MM.1S (cell line): ENCODE data around the gene PCDHGB1.
"Not testable (repeated sequence)": the region's sequence is repeated elsewhere in the genome, so short reads cannot be mapped to it uniquely, and the experiment has no call there.

Experiments
- DNase-seq: peaks from one replicate; pipeline ENCODE4 v3.0.0-alpha.2; 2015
- H2AFZ ChIP-seq: fragments of 300-600 bp; sonication (generic); 2 replicates; pipeline ENCODE4 v1.6.0; 2016; ENCODE audit warnings: antibody characterized with exemption, low read length
- H3F3A ChIP-seq: fragments of 300-600 bp; sonication (generic); 2 replicates; pipeline ENCODE4 v1.6.1; 2016; ENCODE audit warnings: mild to moderate bottlenecking, antibody characterized with exemption, low read length, moderate library complexity, mixed read lengths; ENCODE audit not compliant: insufficient read depth
- H3K27ac ChIP-seq: fragments of 300-600 bp; sonication (generic); 2 replicates; pipeline ENCODE4 v1.5.1; 2016; ENCODE audit warnings: mild to moderate bottlenecking, low read length
- H3K27me3 ChIP-seq: fragments of 300-600 bp; sonication (generic); replicated peaks from 2 replicates; pipeline ENCODE4 v1.6.0; 2016; ENCODE audit warnings: low read length; ENCODE audit not compliant: insufficient read depth
- H3K36me3 ChIP-seq: fragments of 300-600 bp; sonication (generic); replicated peaks from 2 replicates; pipeline ENCODE4 v1.6.1; 2016; ENCODE audit warnings: mild to moderate bottlenecking, low read length, mixed read lengths; ENCODE audit not compliant: insufficient read depth
- H3K4me1 ChIP-seq: fragments of 300-600 bp; sonication (generic); 2 replicates; pipeline ENCODE4 v1.6.1; 2016; ENCODE audit warnings: low read length, mixed read lengths
- H3K4me2 ChIP-seq: fragments of 300-600 bp; sonication (generic); 2 replicates; pipeline ENCODE4 v1.6.0; 2016; ENCODE audit warnings: low read depth, low read length
- H3K4me3 ChIP-seq: fragments of 300-600 bp; sonication (generic); 2 replicates; pipeline ENCODE4 v1.5.1; 2016; ENCODE audit warnings: low read length, mixed read lengths
- H3K79me2 ChIP-seq: fragments of 300-600 bp; sonication (generic); 2 replicates; pipeline ENCODE4 v1.6.1; 2016; ENCODE audit warnings: mixed run types, low read length, mixed read lengths
- H3K9ac ChIP-seq: fragments of 300-600 bp; sonication (generic); 2 replicates; pipeline ENCODE4 v1.6.1; 2016; ENCODE audit warnings: low read length, mixed read lengths
- H3K9me2 ChIP-seq: fragments of 300-600 bp; sonication (generic); replicated peaks from 2 replicates; pipeline ENCODE4 v1.6.1; 2016; ENCODE audit warnings: mild to moderate bottlenecking, low read length, mixed read lengths; ENCODE audit not compliant: insufficient read depth
- H3K9me3 ChIP-seq: fragments of 300-600 bp; sonication (generic); replicated peaks from 2 replicates; pipeline ENCODE4 v1.6.1; 2016; ENCODE audit warnings: mild to moderate bottlenecking, low read length, mixed read lengths; ENCODE audit not compliant: insufficient read depth
- H4K20me1 ChIP-seq: fragments of 300-600 bp; sonication (generic); 2 replicates; pipeline ENCODE4 v1.6.1; 2016; ENCODE audit warnings: mild to moderate bottlenecking, low read length, moderate library complexity, mixed read lengths; ENCODE audit not compliant: insufficient read depth
- CTCF ChIP-seq: fragments of 300-600 bp; sonication (generic); IDR thresholded peaks from 2 replicates; pipeline ENCODE4 v1.5.1; 2016; ENCODE audit warnings: antibody characterized with exemption, low read length, mixed read lengths
- EZH2 ChIP-seq: fragments of 300-600 bp; sonication (generic); optimal IDR thresholded peaks from 2 replicates; pipeline ENCODE3; 2017; ENCODE audit warnings: low read depth, mild to moderate bottlenecking, antibody characterized with exemption, low read length, mixed read lengths
- EZH2phosphoT487 ChIP-seq: fragments of 300-600 bp; sonication (generic); IDR thresholded peaks from 2 replicates; pipeline ENCODE4 v1.6.1; 2018; ENCODE audit warnings: antibody characterized with exemption, low read length

PCDHGB1 gene

DNA sequence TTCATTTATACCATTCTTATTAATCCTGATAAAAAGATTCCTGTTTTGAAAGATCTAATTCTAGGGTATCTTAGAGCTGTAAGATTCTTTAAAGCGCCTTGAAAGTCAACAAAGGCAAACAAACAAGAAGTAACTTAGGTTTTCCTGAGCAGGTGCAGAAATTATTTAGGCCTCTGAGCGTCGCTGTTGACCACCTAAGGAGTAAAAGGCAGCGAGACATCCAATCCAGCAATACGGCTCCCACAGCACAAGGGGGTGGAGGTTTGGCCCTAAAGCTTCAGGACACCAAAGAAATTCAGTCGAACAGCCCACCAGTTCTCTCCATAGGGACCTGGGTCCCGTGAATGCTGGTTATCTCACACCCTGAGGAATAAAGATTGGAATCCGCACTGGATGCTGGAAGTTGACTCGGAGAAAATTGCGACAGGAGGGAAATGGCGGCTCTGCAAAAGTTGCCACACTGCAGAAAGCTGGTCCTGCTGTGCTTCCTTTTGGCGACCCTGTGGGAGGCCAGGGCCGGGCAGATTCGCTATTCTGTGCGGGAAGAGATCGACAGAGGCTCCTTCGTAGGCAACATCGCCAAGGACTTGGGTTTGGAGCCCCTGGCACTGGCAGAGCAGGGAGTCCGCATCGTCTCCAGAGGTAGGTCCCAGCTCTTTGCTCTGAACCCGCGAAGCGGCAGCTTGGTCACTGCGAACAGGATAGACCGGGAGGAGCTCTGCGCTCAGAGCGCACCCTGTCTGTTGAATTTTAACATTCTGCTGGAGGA, 11.2 kb upstream of the PCDHGB1 start, which contains the start of gene PCDHGA2:
PCDHGA2 (plus strand) TSS at position 223 of the 769 bp plus-strand sequence.
- Histone ChIP-seq H3K36me3 (no peaks in the 10 kb centered on the region), H3K79me2 (no peaks in the 10 kb centered on the region), H3K9me2 (no peaks in the 10 kb centered on the region), H2AFZ (no peak within 1 kb of the TSS; the same call in 1 of the 2 replicates), H4K20me1 (no peaks in the 10 kb centered on the region), H3K4me3 (peak within 1 kb of the TSS; percentile 7; the same call in 1 of the 2 replicates), H3K27ac (no peak within 1 kb of the TSS), H3K4me1 (no peaks in the 10 kb centered on the region), H3K27me3 (0 out of 2 replicates have a peak, but pooled peaks cover 7% of the 10 kb centered on the region), H3K9ac (no peak within 1 kb of the TSS), H3F3A (no peaks in the 10 kb centered on the region), H3K9me3 (no peaks in the 10 kb centered on the region), H3K4me2 (no peak within 1 kb of the TSS)
- peak; percentile 37 for DNase-seq
- TF ChIP-seq EZH2phosphoT487 (no peak), CTCF (peak; percentile 49)

- H3F3A ChIP-seq, H3K27me3 ChIP-seq, H3K9me2 ChIP-seq, H3K4me3 ChIP-seq, H3K9ac ChIP-seq, DNase-seq, H2AFZ ChIP-seq, H3K4me2 ChIP-seq, H3K36me3 ChIP-seq, H3K79me2 ChIP-seq, H4K20me1 ChIP-seq, H3K9me3 ChIP-seq, H3K4me1 ChIP-seq, H3K27ac ChIP-seq: not testable (repeated sequence)
Observed at GRCh38 chr5:141340781-141341354, 9.0 kb upstream of the PCDHGB1 start.

DNA sequence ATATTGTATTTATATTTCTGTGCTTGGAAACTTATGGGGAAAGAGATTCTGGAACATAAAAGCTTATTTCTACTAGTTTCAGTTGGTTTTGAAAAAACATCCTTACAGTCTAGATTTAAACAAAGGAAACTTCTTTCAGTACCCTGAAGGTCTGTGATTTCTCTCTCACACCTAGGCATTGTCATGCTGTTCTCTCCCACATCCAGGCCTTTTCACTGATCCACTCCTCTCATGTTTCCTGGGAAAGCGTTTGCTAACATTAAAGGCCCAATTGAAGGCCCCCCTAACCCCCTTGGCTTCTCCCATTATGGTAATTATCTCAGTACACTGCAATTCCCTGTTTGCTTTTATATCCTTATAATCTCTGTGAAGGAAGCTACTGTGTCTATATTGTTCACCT, 7.1 kb upstream of the PCDHGB1 start:
- no peak for TF ChIP-seq EZH2phosphoT487
- no peak for TF ChIP-seq CTCF
- no peak for TF ChIP-seq EZH2
- H3K27me3 ChIP-seq = no peaks in the 10 kb centered on the region; the same call in 1 of the 2 replicates
- H3K79me2 ChIP-seq = no peaks in the 10 kb centered on the region
- no peak overlapping the region for H2AFZ ChIP-seq
- H3K4me3 ChIP-seq = no peak overlapping the region
- H3K9me3 ChIP-seq = no peaks in the 10 kb centered on the region
- no peaks in the 10 kb centered on the region for H3K4me1 ChIP-seq
- DNase-seq = no peak
- H3K9ac ChIP-seq = no peak overlapping the region
- no peak overlapping the region for H3K27ac ChIP-seq
- H3K4me2 ChIP-seq = no peak overlapping the region
- no peaks in the 10 kb centered on the region for H3K36me3 ChIP-seq
- no peaks in the 10 kb centered on the region for H3K9me2 ChIP-seq
- no peaks in the 10 kb centered on the region for H3F3A ChIP-seq
- no peaks in the 10 kb centered on the region for H4K20me1 ChIP-seq
